Glutamatergic neuron (in vitro differentiated cells): Measurements from ENCODE around the gene XYLB. TPM values are rescaled to one million over a fixed set of nuclear protein-coding genes. Genes with fewer than 3 reads are reported as not detected.
A peak's percentile ranks its signal among the peaks of the same experiment; 100 is the strongest.
"Not testable (repeated sequence)": the region's sequence is repeated elsewhere in the genome, so short reads cannot be mapped to it uniquely, and the experiment has no call there.

Experiments used
- DNase-seq: peaks from one replicate; pipeline ENCODE4 v3.0.0; 2022
- H3K27ac Mint-ChIP-seq: one replicate; pipeline ENCODE4 v1.8.0; 2020; ENCODE audit warnings: mild to moderate bottlenecking, mixed read lengths, inconsistent platforms; ENCODE audit not compliant: unreplicated experiment
- H3K27me3 Mint-ChIP-seq: one replicate; pipeline ENCODE4 v1.8.0; 2020; ENCODE audit warnings: mild to moderate bottlenecking, moderate library complexity, mixed read lengths, inconsistent platforms; ENCODE audit not compliant: unreplicated experiment
- H3K36me3 Mint-ChIP-seq: one replicate; pipeline ENCODE4 v1.8.0; 2020; ENCODE audit warnings: mild to moderate bottlenecking, mixed read lengths, inconsistent platforms; ENCODE audit not compliant: unreplicated experiment
- H3K4me1 Mint-ChIP-seq: one replicate; pipeline ENCODE4 v1.8.0; 2020; ENCODE audit warnings: mild to moderate bottlenecking, low read depth, mixed read lengths, inconsistent platforms; ENCODE audit not compliant: unreplicated experiment
- H3K4me3 Mint-ChIP-seq: one replicate; pipeline ENCODE4 v1.8.0; 2020; ENCODE audit warnings: mild to moderate bottlenecking, mixed read lengths, inconsistent platforms; ENCODE audit not compliant: unreplicated experiment
- H3K9me3 Mint-ChIP-seq: one replicate; pipeline ENCODE4 v1.8.0; 2020; ENCODE audit warnings: mild to moderate bottlenecking, moderate library complexity, mixed read lengths, inconsistent platforms; ENCODE audit not compliant: unreplicated experiment
- CTCF ChIP-seq: fragments of 200-600 bp; sonication (generic); IDR thresholded peaks from one replicate; pipeline ENCODE4 v1.5.0; 2021; ENCODE audit not compliant: partially characterized antibody, unreplicated experiment
- long read RNA-seq: library from polyadenylated mRNA; unstranded; transcript quantifications from one replicate; pipeline ENCODE4 v2.0.0, GENCODE V29; 2020; ENCODE audit not compliant: unreplicated experiment
- total RNA-seq: library from RNA; stranded (reverse); fragmentation: NEBNext Ultra II Directional; extraction: Animal tissue kit (Norgen Biotek cat#: 25700); gene quantifications from one replicate; pipeline ENCODE4 v1.2.1, GENCODE V29; 2021; ENCODE audit not compliant: unreplicated experiment

Gene XYLB
- 2.6 TPM for total RNA-seq
- long read RNA-seq, partial matches to known transcripts = 1 of 2 reads
- long read RNA-seq, other reads (novel, unspliced or antisense) = 1 of 2 reads

- Mint-ChIP-seq H3K27ac (peak within 1 kb of the TSS; percentile 59), H3K9me3 (peaks cover 4% of the 10 kb centered on the region), H3K27me3 (peaks cover 7% of the 10 kb centered on the region), H3K4me1 (no peaks in the 10 kb centered on the region), H3K4me3 (peak within 1 kb of the TSS; percentile 78), H3K36me3 (peaks cover 5% of the 10 kb centered on the region)
- TF ChIP-seq CTCF = peak; percentile 48
- DNase-seq = peak; percentile 89
Observed at GRCh38 chr3:38346587-38347410, at the start of gene XYLB. XYLB (plus strand) TSS chr3:38346785; CDS start chr3:38346869, 84 bp downstream.

GRCh38 chr3:38297053-38297452, 49.5 kb upstream of the XYLB start:
- not testable (repeated sequence) for H3K27ac Mint-ChIP-seq, H3K9me3 Mint-ChIP-seq, H3K4me1 Mint-ChIP-seq

GRCh38 chr3:38297537-38297936, 49.0 kb upstream of the XYLB start:
- no peaks in the 10 kb centered on the region for H3K27me3 Mint-ChIP-seq
- H3K4me1 Mint-ChIP-seq = no peaks in the 10 kb centered on the region
- no peaks in the 10 kb centered on the region for H3K9me3 Mint-ChIP-seq
- H3K36me3 Mint-ChIP-seq = no peaks in the 10 kb centered on the region
- no peak overlapping the region for H3K4me3 Mint-ChIP-seq
- no peak overlapping the region for H3K27ac Mint-ChIP-seq
- DNase-seq = no peak
- no peak for TF ChIP-seq CTCF

More at GRCh38 chr3:38297053-38297452, 49.5 kb upstream of the XYLB start:
- H3K4me3 Mint-ChIP-seq, H3K27me3 Mint-ChIP-seq, H3K36me3 Mint-ChIP-seq, DNase-seq: not testable (repeated sequence)

GRCh38 chr3:38297947-38298711, 48.5 kb upstream of the XYLB start:
- Mint-ChIP-seq H3K27me3 (no peaks in the 10 kb centered on the region), H3K4me3 (no peak overlapping the region), H3K27ac (no peak overlapping the region), H3K9me3 (no peaks in the 10 kb centered on the region), H3K4me1 (no peaks in the 10 kb centered on the region), H3K36me3 (no peaks in the 10 kb centered on the region)
- no peak for DNase-seq
- TF ChIP-seq CTCF = peak; percentile 71

- peaks cover 1% of the 10 kb centered on the region for H3K9me3 Mint-ChIP-seq
- no peak overlapping the region for H3K27ac Mint-ChIP-seq
- peaks cover 5% of the 10 kb centered on the region for H3K36me3 Mint-ChIP-seq
- no peak for TF ChIP-seq CTCF
- H3K4me3 Mint-ChIP-seq = no peak overlapping the region
- H3K4me1 Mint-ChIP-seq = no peaks in the 10 kb centered on the region
- H3K27me3 Mint-ChIP-seq = peaks cover 2% of the 10 kb centered on the region
- DNase-seq = no peak
Observed at GRCh38 chr3:38306941-38307340, 39.6 kb upstream of the XYLB start.
